ENCODE results near the gene AS3MT.
"Not testable (repeated sequence)": the region's sequence is repeated elsewhere in the genome, so short reads cannot be mapped to it uniquely, and the experiment has no call there.

GRCh38 chr10:102844190-102844776, 25.0 kb upstream of the AS3MT start:
- not testable (repeated sequence) for TF ChIP-seq CTCF, POLR2A, EP300, POLR2AphosphoS5 (IDR thresholded peaks at IDR 0.05)

All from gastroesophageal sphincter (tissue), 3 donors.